ENCODE results near the gene BAHCC1.

The BAHCC1 gene

GRCh38 chr17:81466564-81467472 is 71.6 kb downstream of the BAHCC1 start:
- Histone ChIP-seq H3K4me1 (ENCODE audit: control insufficient read depth in 5 of 5, insufficient read depth in 5 of 5, low read length in 5 of 5) (peaks cover 0 to 15% (median 7%) of the 10 kb centered on the region in 5 donors), H3K9ac (ENCODE audit: low read length in 5 of 5) (no peak overlapping the region), H3K27ac (ENCODE audit: low read depth, low read length) (peak overlapping the region; percentile 30), H3K36me3 (ENCODE audit: control insufficient read depth in 5 of 5, insufficient read depth in 5 of 5, low read length in 5 of 5) (peaks cover 0 to 24% (median 18%) of the 10 kb centered on the region in 5 donors), H3K4me3 (ENCODE audit: low read depth in 1 of 5, low read length in 5 of 5) (no peak overlapping the region), H3K27me3 (ENCODE audit: control insufficient read depth in 5 of 5, insufficient read depth in 4 of 5, low read length in 5 of 5) (no peaks in the 10 kb centered on the region), H3K9me3 (ENCODE audit: control insufficient read depth in 5 of 5, low read length in 5 of 5) (no peaks in the 10 kb centered on the region)

- H3K27me3 ChIP-seq (ENCODE audit: control insufficient read depth in 5 of 5, insufficient read depth in 4 of 5, low read length in 5 of 5): no peaks in the 10 kb centered on the region
- no peak overlapping the region for H3K9ac ChIP-seq (ENCODE audit: low read length in 5 of 5)
- no peaks in the 10 kb centered on the region for H3K9me3 ChIP-seq (ENCODE audit: control insufficient read depth in 5 of 5, low read length in 5 of 5)
Observed at GRCh38 chr17:81468111-81468769, 73.0 kb downstream of the BAHCC1 start.

GRCh38 chr17:81468770-81469121 is 73.5 kb downstream of the BAHCC1 start:
- H3K36me3 ChIP-seq (ENCODE audit: control insufficient read depth in 5 of 5, insufficient read depth in 5 of 5, low read length in 5 of 5): peaks cover 0 to 5% (median 2%) of the 10 kb centered on the region in 5 donors
- no peak overlapping the region for H3K4me3 ChIP-seq (ENCODE audit: low read depth in 1 of 5, low read length in 5 of 5)
- no peak overlapping the region for H3K9ac ChIP-seq (ENCODE audit: low read length in 5 of 5)
- no peak overlapping the region for H3K27ac ChIP-seq (ENCODE audit: low read depth, low read length)
- H3K4me1 ChIP-seq (ENCODE audit: control insufficient read depth in 5 of 5, insufficient read depth in 5 of 5, low read length in 5 of 5): peaks cover 0 to 22% (median 15%) of the 10 kb centered on the region in 5 donors
- no peaks in the 10 kb centered on the region for H3K27me3 ChIP-seq (ENCODE audit: control insufficient read depth in 5 of 5, insufficient read depth in 4 of 5, low read length in 5 of 5)
- H3K9me3 ChIP-seq (ENCODE audit: control insufficient read depth in 5 of 5, low read length in 5 of 5): no peaks in the 10 kb centered on the region

More at GRCh38 chr17:81468111-81468769, 73.0 kb downstream of the BAHCC1 start:
- Histone ChIP-seq H3K27ac (ENCODE audit: low read depth, low read length) (no peak overlapping the region), H3K4me3 (ENCODE audit: low read depth in 1 of 5, low read length in 5 of 5) (no peak overlapping the region), H3K36me3 (ENCODE audit: control insufficient read depth in 5 of 5, insufficient read depth in 5 of 5, low read length in 5 of 5) (peaks cover 0 to 10% (median 6%) of the 10 kb centered on the region in 5 donors), H3K4me1 (ENCODE audit: control insufficient read depth in 5 of 5, insufficient read depth in 5 of 5, low read length in 5 of 5) (peaks cover 0 to 22% (median 15%) of the 10 kb centered on the region in 5 donors)

GRCh38 chr17:81469266-81469665 is 74.0 kb downstream of the BAHCC1 start:
- Histone ChIP-seq H3K4me3 (ENCODE audit: low read depth in 1 of 5, low read length in 5 of 5) (no peak overlapping the region), H3K27ac (ENCODE audit: low read depth, low read length) (no peak overlapping the region), H3K9me3 (ENCODE audit: control insufficient read depth in 5 of 5, low read length in 5 of 5) (no peaks in the 10 kb centered on the region), H3K36me3 (ENCODE audit: control insufficient read depth in 5 of 5, insufficient read depth in 5 of 5, low read length in 5 of 5) (no peaks in the 10 kb centered on the region), H3K27me3 (ENCODE audit: control insufficient read depth in 5 of 5, insufficient read depth in 4 of 5, low read length in 5 of 5) (no peaks in the 10 kb centered on the region), H3K9ac (ENCODE audit: low read length in 5 of 5) (no peak overlapping the region), H3K4me1 (ENCODE audit: control insufficient read depth in 5 of 5, insufficient read depth in 5 of 5, low read length in 5 of 5) (peaks cover 0 to 22% (median 15%) of the 10 kb centered on the region in 5 donors)

- Histone ChIP-seq H3K27me3 (ENCODE audit: control insufficient read depth in 5 of 5, insufficient read depth in 4 of 5, low read length in 5 of 5) (no peaks in the 10 kb centered on the region), H3K9ac (ENCODE audit: low read length in 5 of 5) (peak overlapping the region in 1 of 5 donors; percentile 28), H3K36me3 (ENCODE audit: control insufficient read depth in 5 of 5, insufficient read depth in 5 of 5, low read length in 5 of 5) (no peaks in the 10 kb centered on the region), H3K27ac (ENCODE audit: low read depth, low read length) (no peak overlapping the region), H3K9me3 (ENCODE audit: control insufficient read depth in 5 of 5, low read length in 5 of 5) (no peaks in the 10 kb centered on the region), H3K4me1 (ENCODE audit: control insufficient read depth in 5 of 5, insufficient read depth in 5 of 5, low read length in 5 of 5) (peaks cover 0 to 22% (median 15%) of the 10 kb centered on the region in 5 donors), H3K4me3 (ENCODE audit: low read depth in 1 of 5, low read length in 5 of 5) (no peak overlapping the region)
Observed at GRCh38 chr17:81470270-81470943, 75.2 kb downstream of the BAHCC1 start.

GRCh38 chr17:81470944-81471817 is 75.9 kb downstream of the BAHCC1 start:
- Histone ChIP-seq H3K9ac (ENCODE audit: low read length in 5 of 5) (peak overlapping the region in 3 of 5 donors; percentile 0 to 28 (median 19)), H3K4me3 (ENCODE audit: low read depth in 1 of 5, low read length in 5 of 5) (peak overlapping the region in 2 of 5 donors; percentile 51 to 59), H3K9me3 (ENCODE audit: control insufficient read depth in 5 of 5, low read length in 5 of 5) (no peaks in the 10 kb centered on the region)

GRCh38 chr17:81471818-81472456 is 76.7 kb downstream of the BAHCC1 start:
- H3K9me3 ChIP-seq (ENCODE audit: control insufficient read depth in 5 of 5, low read length in 5 of 5): peaks cover 0 to 4% (median 2%) of the 10 kb centered on the region in 5 donors
- H3K27me3 ChIP-seq (ENCODE audit: control insufficient read depth in 5 of 5, insufficient read depth in 4 of 5, low read length in 5 of 5): no peaks in the 10 kb centered on the region
- peak overlapping the region in 4 of 5 donors; percentile 42 to 59 (median 47) for H3K4me3 ChIP-seq (ENCODE audit: low read depth in 1 of 5, low read length in 5 of 5)
- peak overlapping the region in 1 of 5 donors; percentile 19 for H3K9ac ChIP-seq (ENCODE audit: low read length in 5 of 5)
- H3K36me3 ChIP-seq (ENCODE audit: control insufficient read depth in 5 of 5, insufficient read depth in 5 of 5, low read length in 5 of 5): no peaks in the 10 kb centered on the region
- peak overlapping the region; percentile 69 for H3K27ac ChIP-seq (ENCODE audit: low read depth, low read length)
- H3K4me1 ChIP-seq (ENCODE audit: control insufficient read depth in 5 of 5, insufficient read depth in 5 of 5, low read length in 5 of 5): peaks cover 0 to 19% (median 13%) of the 10 kb centered on the region in 5 donors

More at GRCh38 chr17:81470944-81471817, 75.9 kb downstream of the BAHCC1 start:
- H3K27me3 ChIP-seq (ENCODE audit: control insufficient read depth in 5 of 5, insufficient read depth in 4 of 5, low read length in 5 of 5): no peaks in the 10 kb centered on the region
- H3K36me3 ChIP-seq (ENCODE audit: control insufficient read depth in 5 of 5, insufficient read depth in 5 of 5, low read length in 5 of 5): no peaks in the 10 kb centered on the region
- peak overlapping the region; percentile 69 for H3K27ac ChIP-seq (ENCODE audit: low read depth, low read length)
- H3K4me1 ChIP-seq (ENCODE audit: control insufficient read depth in 5 of 5, insufficient read depth in 5 of 5, low read length in 5 of 5): peaks cover 0 to 22% (median 15%) of the 10 kb centered on the region in 5 donors

- Histone ChIP-seq H3K4me1 (ENCODE audit: control insufficient read depth in 5 of 5, insufficient read depth in 5 of 5, low read length in 5 of 5) (peaks cover 0 to 15% (median 13%) of the 10 kb centered on the region in 5 donors), H3K36me3 (ENCODE audit: control insufficient read depth in 5 of 5, insufficient read depth in 5 of 5, low read length in 5 of 5) (no peaks in the 10 kb centered on the region), H3K27ac (ENCODE audit: low read depth, low read length) (no peak overlapping the region), H3K9me3 (ENCODE audit: control insufficient read depth in 5 of 5, low read length in 5 of 5) (peaks cover 0 to 4% (median 2%) of the 10 kb centered on the region in 5 donors), H3K27me3 (ENCODE audit: control insufficient read depth in 5 of 5, insufficient read depth in 4 of 5, low read length in 5 of 5) (no peaks in the 10 kb centered on the region), H3K4me3 (ENCODE audit: low read depth in 1 of 5, low read length in 5 of 5) (no peak overlapping the region), H3K9ac (ENCODE audit: low read length in 5 of 5) (no peak overlapping the region)
Observed at GRCh38 chr17:81473019-81473418, 77.8 kb downstream of the BAHCC1 start.

- Histone ChIP-seq H3K9ac (ENCODE audit: low read length in 5 of 5) (no peak overlapping the region), H3K4me1 (ENCODE audit: control insufficient read depth in 5 of 5, insufficient read depth in 5 of 5, low read length in 5 of 5) (peaks cover 0 to 19% (median 16%) of the 10 kb centered on the region in 5 donors), H3K27ac (ENCODE audit: low read depth, low read length) (no peak overlapping the region), H3K27me3 (ENCODE audit: control insufficient read depth in 5 of 5, insufficient read depth in 4 of 5, low read length in 5 of 5) (no peaks in the 10 kb centered on the region), H3K4me3 (ENCODE audit: low read depth in 1 of 5, low read length in 5 of 5) (no peak overlapping the region), H3K9me3 (ENCODE audit: control insufficient read depth in 5 of 5, low read length in 5 of 5) (peaks cover 0 to 4% (median 2%) of the 10 kb centered on the region in 5 donors), H3K36me3 (ENCODE audit: control insufficient read depth in 5 of 5, insufficient read depth in 5 of 5, low read length in 5 of 5) (no peaks in the 10 kb centered on the region)
Observed at GRCh38 chr17:81474958-81475357, 79.7 kb downstream of the BAHCC1 start.

All from subcutaneous abdominal adipose tissue (tissue), 5 donors.